Activated CD8-positive, alpha-beta memory T cell treated with anti-CD3 and anti-CD28 coated beads, Interleukin-2, amount 50 U/mL, for 48 hours (primary cell): ENCODE data around the gene ZNF132.
"Not testable (repeated sequence)": the region's sequence is repeated elsewhere in the genome, so short reads cannot be mapped to it uniquely, and the experiment has no call there.

Experiments used
- DNase-seq: peaks from one replicate; pipeline ENCODE4 v3.0.0-alpha.2; 2020

ZNF132 gene

GRCh38 chr19:58439576-58440554 is at the start of gene ZNF132:
Gene ZNF132 (minus strand): TSS chr19:58440153. CDS start chr19:58439821, 332 bp downstream.
- peak; percentile 91 for DNase-seq

GRCh38 chr19:58484349-58484748 is 44.4 kb upstream of the ZNF132 start:
- DNase-seq = not testable (repeated sequence)

- DNase-seq = no peak
Measured at GRCh38 chr19:58483776-58484175, 43.8 kb upstream of the ZNF132 start.

GRCh38 chr19:58482372-58482771 is 42.4 kb upstream of the ZNF132 start:
- no peak for DNase-seq

GRCh38 chr19:58480831-58481230 is 40.9 kb upstream of the ZNF132 start:
- no peak for DNase-seq

- DNase-seq = no peak
Measured at GRCh38 chr19:58480481-58480830, 40.5 kb upstream of the ZNF132 start.

GRCh38 chr19:58479736-58480480 is 40.0 kb upstream of the ZNF132 start:
- no peak for DNase-seq

GRCh38 chr19:58479303-58479702 is 39.4 kb upstream of the ZNF132 start:
- DNase-seq = no peak

GRCh38 chr19:58477871-58478270 is 37.9 kb upstream of the ZNF132 start:
- no peak for DNase-seq

- DNase-seq = no peak
Measured at GRCh38 chr19:58477130-58477529, 37.2 kb upstream of the ZNF132 start.

- no peak for DNase-seq
Measured at GRCh38 chr19:58476498-58477015, 36.6 kb upstream of the ZNF132 start.

GRCh38 chr19:58475714-58476497 is 36.0 kb upstream of the ZNF132 start, which contains the start of gene ZNF446:
Gene ZNF446 (plus strand): TSS chr19:58476352. CDS start chr19:58477219, 867 bp downstream.
- peak; percentile 95 for DNase-seq

- no peak for DNase-seq
Measured at GRCh38 chr19:58474997-58475713, 35.2 kb upstream of the ZNF132 start.

GRCh38 chr19:58474291-58474996 is 34.5 kb upstream of the ZNF132 start:
- DNase-seq = no peak

GRCh38 chr19:58473775-58474174 is 33.8 kb upstream of the ZNF132 start:
- DNase-seq = no peak

- DNase-seq = no peak
Measured at GRCh38 chr19:58471736-58472135, 31.8 kb upstream of the ZNF132 start.

GRCh38 chr19:58470837-58471543 is 31.0 kb upstream of the ZNF132 start:
- DNase-seq = not testable (repeated sequence)

GRCh38 chr19:58469241-58470013 is 29.5 kb upstream of the ZNF132 start:
- DNase-seq = no peak

- DNase-seq = no peak
Measured at GRCh38 chr19:58468216-58468839, 28.4 kb upstream of the ZNF132 start.
